CD4-positive, alpha-beta memory T cell (primary cell): Measurements from ENCODE around the gene DNAJC9. TPM values are rescaled to one million over a fixed set of nuclear protein-coding genes. Genes with fewer than 3 reads are reported as not detected.

Experiments used
- CTCF ChIA-PET: fragments of 350-600 bp; sonication (Branson Sonifier 250); formaldehyde crosslinking; loops from one replicate; lab custom pipeline; 2021; ENCODE audit warnings: inconsistent platforms; ENCODE audit not compliant: partially characterized antibody; lab: Charles Lee
- POLR2A ChIA-PET: fragments of 350-600 bp; sonication (Branson Sonifier 250); formaldehyde crosslinking; loops from one replicate; lab custom pipeline; 2021; ENCODE audit not compliant: partially characterized antibody; lab: Charles Lee
- DNase-seq, 5 donors: peaks; one replicate each; pipeline versions ENCODE4 v3.0.0 to v3.0.0-alpha.2; 2020 to 2022; ENCODE audit warnings: mixed read lengths in 1 of 5
- H3K27ac ChIP-seq: one replicate; pipeline ENCODE4 v1.7.0; 2013; ENCODE audit warnings: low read depth, low read length
- H3K27me3 ChIP-seq: 2 replicates; pipeline ENCODE4 v1.7.0; 2013; ENCODE audit warnings: mild to moderate bottlenecking, low read length, moderate library complexity; ENCODE audit not compliant: insufficient read depth
- H3K36me3 ChIP-seq: 2 replicates; pipeline ENCODE4 v1.7.0; 2013; ENCODE audit warnings: mild to moderate bottlenecking, low read length, moderate library complexity; ENCODE audit not compliant: insufficient read depth
- H3K4me1 ChIP-seq: 2 replicates; pipeline ENCODE4 v1.7.0; 2013; ENCODE audit warnings: mild to moderate bottlenecking, low read length, moderate library complexity; ENCODE audit not compliant: insufficient read depth
- H3K4me3 ChIP-seq, 2 donors: one replicate each; pipeline ENCODE4 v1.7.0; 2013; ENCODE audit warnings: low read length in 2 of 2, mild to moderate bottlenecking in 1 of 2
- H3K9me3 ChIP-seq, 2 donors: one replicate each; pipeline ENCODE4 v1.7.0; 2013; ENCODE audit warnings: low read length in 2 of 2, control low read depth in 1 of 2; ENCODE audit not compliant: control insufficient read depth in 1 of 2
- H3K27ac Mint-ChIP-seq, 7 donors: one replicate each; pipeline ENCODE4 v1.8.0; 2020 to 2021; ENCODE audit warnings: mixed read lengths in 7 of 7, mild to moderate bottlenecking in 6 of 7, inconsistent platforms in 3 of 7, moderate library complexity in 3 of 7
- H3K27me3 Mint-ChIP-seq, 2 donors: one replicate each; pipeline ENCODE4 v1.8.0; 2020 to 2021; ENCODE audit warnings: mixed read lengths in 2 of 2
- H3K36me3 Mint-ChIP-seq, 2 donors: one replicate each; pipeline ENCODE4 v1.8.0; 2020 to 2021; ENCODE audit warnings: mixed read lengths in 2 of 2, inconsistent platforms in 1 of 2, mild to moderate bottlenecking in 1 of 2
- H3K4me1 Mint-ChIP-seq, 4 donors: one replicate each; pipeline ENCODE4 v1.8.0; 2020 to 2021; ENCODE audit warnings: mixed read lengths in 4 of 4, mild to moderate bottlenecking in 1 of 4
- H3K4me3 Mint-ChIP-seq, 8 donors: one replicate each; pipeline ENCODE4 v1.8.0; 2020 to 2021; ENCODE audit warnings: mixed read lengths in 8 of 8, mild to moderate bottlenecking in 7 of 8, moderate library complexity in 6 of 8, inconsistent platforms in 3 of 8
- H3K9me3 Mint-ChIP-seq, 8 donors: one replicate each; pipeline ENCODE4 v1.8.0; 2020 to 2021; ENCODE audit warnings: mixed read lengths in 8 of 8, mild to moderate bottlenecking in 5 of 8, inconsistent platforms in 3 of 8, moderate library complexity in 1 of 8
- intact Hi-C: fragments of 100-400 bp; cut with micrococcal nuclease; formaldehyde crosslinking; loops from one replicate; pipeline ENCODE4 v1.15.1; 2023
- polyA plus RNA-seq, 2 donors: library from polyadenylated mRNA; unstranded; fragments of 300-500 nt; fragmentation: Illumina TruSeq; gene quantifications; one replicate each; pipeline ENCODE4 v1.2.3, GENCODE V29; 2021
- total RNA-seq, 2 experiments: library from RNA; stranded (reverse); gene quantifications; one replicate each; pipeline ENCODE4 v1.2.3, GENCODE V29; 2021

DNAJC9 gene
- 10 to 100 TPM; 31.6 to 31.7 TPM for total RNA-seq
- 10 to 100 TPM; 31.6 to 40.1 TPM for polyA plus RNA-seq

- POLR2A ChIA-PET, result interaction anchor here (0.6 to 2.8 kb wide), 16 partner anchors 9 to 950 kb away, joined by 3 to 15 read pairs (median 5); partner anchors contain the start of genes ANXA7, CFAP70, ECD and FAM149B1
- Mint-ChIP-seq H3K4me3 (peak within 1 kb of the TSS; percentile 96 to 99 (median 97)), H3K9me3 (no peaks in the 10 kb centered on the region), H3K36me3 (peaks cover 29 to 68% of the 10 kb centered on the region in 2 donors), H3K4me1 (peaks cover 35 to 74% (median 55%) of the 10 kb centered on the region in 4 donors), H3K27me3 (no peaks in the 10 kb centered on the region), H3K27ac (peak within 1 kb of the TSS; percentile 94 to 99 (median 98))
- peaks cover 25% of the 10 kb centered on the region for H3K36me3 ChIP-seq
- H3K4me3 ChIP-seq, result peak within 1 kb of the TSS; percentile 53 to 87
- H3K27me3 ChIP-seq, result no peaks in the 10 kb centered on the region
- DNase-seq, result peak; percentile 95 to 98 (median 96)
- H3K27ac ChIP-seq, result peak within 1 kb of the TSS; percentile 82
- peaks cover 50% of the 10 kb centered on the region for H3K4me1 ChIP-seq
- intact Hi-C loops, result loop anchor here (1.0 to 5.0 kb wide), 5 partner anchors 78 to 1580 kb away; partner anchors contain the start of genes ANXA7, ECD, FAM149B1 and KAT6B
- CTCF ChIA-PET, result interaction anchor here (0.9 to 1.7 kb wide), 3 partner anchors 13 to 248 kb away, joined by 3 to 4 read pairs (median 3); no protein-coding TSS in a partner anchor
- no peaks in the 10 kb centered on the region for H3K9me3 ChIP-seq
These were observed at the start of gene DNAJC9 for GRCh38 chr10:73246646-73247508. Gene DNAJC9, minus strand, starts transcription at chr10:73247255. Its CDS starts 66 bp downstream, at chr10:73247189.

GRCh38 chr10:73293461-73293860 lies 46.4 kb upstream of the DNAJC9 start:
- Histone ChIP-seq H3K9me3 (no peaks in the 10 kb centered on the region), H3K27me3 (no peaks in the 10 kb centered on the region), H3K27ac (no peak overlapping the region), H3K4me1 (peaks cover 6% of the 10 kb centered on the region), H3K36me3 (no peaks in the 10 kb centered on the region), H3K4me3 (no peak overlapping the region)
- Mint-ChIP-seq H3K27me3 (peaks cover 0 to 4% of the 10 kb centered on the region in 2 donors), H3K9me3 (peaks cover 0 to 14% (median 5%) of the 10 kb centered on the region in 8 donors), H3K4me3 (no peak overlapping the region), H3K27ac (no peak overlapping the region), H3K36me3 (peaks cover 6 to 31% of the 10 kb centered on the region in 2 donors), H3K4me1 (peaks cover 5 to 12% (median 7%) of the 10 kb centered on the region in 4 donors)
- no peak for DNase-seq
- ChIA-PET CTCF (no interaction called here), POLR2A (no interaction called here)
- intact Hi-C loops, result no loop called here

DNA sequence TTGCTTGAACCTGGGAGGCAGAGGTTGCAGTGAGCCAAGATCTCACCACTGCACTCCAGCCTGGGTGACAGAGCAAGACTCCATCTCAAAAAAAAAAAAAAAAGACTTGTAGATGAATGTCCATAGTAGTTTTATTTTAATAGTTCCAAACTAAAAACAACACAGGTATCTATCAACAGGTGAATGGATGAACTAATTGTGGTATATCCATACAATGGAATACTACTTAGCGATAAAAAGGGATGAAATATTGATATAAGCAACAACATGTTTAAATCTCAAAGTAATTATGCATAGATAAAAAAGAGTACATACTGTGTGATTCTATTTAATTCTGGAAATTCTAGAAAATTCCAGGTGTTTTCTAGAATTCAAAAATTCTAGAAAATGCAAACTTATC lies 42.9 kb upstream of the DNAJC9 start:
- intact Hi-C loops, result no loop called here
- POLR2A ChIA-PET, result no interaction called here
- Mint-ChIP-seq H3K27me3 (peaks cover 0 to 2% of the 10 kb centered on the region in 2 donors), H3K4me1 (no peaks in the 10 kb centered on the region), H3K9me3 (peaks cover 0 to 14% (median 5%) of the 10 kb centered on the region in 8 donors), H3K27ac (no peak overlapping the region), H3K36me3 (peaks cover 6 to 31% of the 10 kb centered on the region in 2 donors), H3K4me3 (no peak overlapping the region)
- Histone ChIP-seq H3K27me3 (no peaks in the 10 kb centered on the region), H3K9me3 (no peaks in the 10 kb centered on the region), H3K4me1 (no peaks in the 10 kb centered on the region), H3K27ac (no peak overlapping the region), H3K36me3 (no peaks in the 10 kb centered on the region), H3K4me3 (no peak overlapping the region)
- no peak for DNase-seq
- CTCF ChIA-PET, result no interaction called here

- DNase-seq, result no peak
- Histone ChIP-seq H3K4me1 (no peaks in the 10 kb centered on the region), H3K27ac (no peak overlapping the region), H3K36me3 (no peaks in the 10 kb centered on the region), H3K4me3 (no peak overlapping the region), H3K27me3 (no peaks in the 10 kb centered on the region), H3K9me3 (no peaks in the 10 kb centered on the region)
- H3K4me3 Mint-ChIP-seq, result no peak overlapping the region
- H3K4me1 Mint-ChIP-seq, result no peaks in the 10 kb centered on the region
- peaks cover 6 to 18% of the 10 kb centered on the region in 2 donors for H3K36me3 Mint-ChIP-seq
- peaks cover 0 to 14% (median 5%) of the 10 kb centered on the region in 8 donors for H3K9me3 Mint-ChIP-seq
- intact Hi-C loops, result no loop called here
- no peaks in the 10 kb centered on the region for H3K27me3 Mint-ChIP-seq
- CTCF ChIA-PET, result no interaction called here
- no peak overlapping the region for H3K27ac Mint-ChIP-seq
- POLR2A ChIA-PET, result no interaction called here
These were observed 40.4 kb upstream of the DNAJC9 start for GRCh38 chr10:73287441-73287840.

DNA sequence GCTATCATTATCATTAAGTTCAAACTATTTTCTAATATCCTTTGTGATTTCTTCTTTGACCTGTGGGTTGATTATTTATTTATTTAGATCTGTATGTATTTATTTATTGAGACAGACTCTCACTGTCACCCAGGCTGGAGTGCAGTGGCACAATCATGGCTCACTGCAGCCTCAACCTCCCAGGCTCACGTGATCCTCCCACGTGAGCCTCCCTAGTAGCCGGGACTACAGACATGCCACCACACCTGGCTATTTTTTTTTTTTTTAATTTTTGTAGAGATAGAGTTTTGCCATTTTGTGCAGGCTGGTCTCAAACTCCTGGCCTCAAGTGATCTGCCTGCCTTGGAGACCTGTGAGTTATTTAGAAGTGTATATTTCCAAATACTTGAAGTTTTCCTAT lies 34.0 kb upstream of the DNAJC9 start:
- ChIA-PET POLR2A (no interaction called here), CTCF (interaction anchor here (1.6 kb wide), 1 partner anchor 9 kb away, joined by 3 read pairs; no protein-coding TSS in a partner anchor)
- Mint-ChIP-seq H3K4me1 (no peaks in the 10 kb centered on the region), H3K4me3 (no peak overlapping the region), H3K9me3 (no peaks in the 10 kb centered on the region), H3K27me3 (peaks cover 0 to 5% of the 10 kb centered on the region in 2 donors), H3K27ac (peak overlapping the region in 1 of 7 donors; percentile 70), H3K36me3 (peaks cover 0 to 4% of the 10 kb centered on the region in 2 donors)
- no peaks in the 10 kb centered on the region for H3K4me1 ChIP-seq
- H3K9me3 ChIP-seq, result no peaks in the 10 kb centered on the region
- H3K27ac ChIP-seq, result no peak overlapping the region
- no peak overlapping the region for H3K4me3 ChIP-seq
- intact Hi-C loops, result no loop called here
- H3K36me3 ChIP-seq, result no peaks in the 10 kb centered on the region
- no peaks in the 10 kb centered on the region for H3K27me3 ChIP-seq
- no peak for DNase-seq

DNA sequence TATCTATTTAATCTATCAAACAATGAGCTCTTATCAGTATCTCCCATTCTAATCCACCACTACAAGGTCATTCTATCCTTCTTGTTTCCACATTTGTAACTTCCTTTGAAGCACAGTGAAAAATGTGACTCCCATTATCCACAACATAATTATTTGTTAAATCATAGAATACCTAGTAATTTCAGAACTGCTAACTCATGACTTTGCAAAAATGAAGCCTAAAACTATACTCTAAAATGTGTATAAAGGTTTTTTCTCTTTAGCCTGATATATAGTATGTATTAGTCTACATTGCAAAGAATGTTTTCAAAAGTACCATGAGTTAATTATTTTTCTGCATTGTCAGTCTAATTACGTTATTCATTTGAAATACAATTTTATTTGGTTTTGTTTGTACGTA lies 17.4 kb upstream of the DNAJC9 start:
- intact Hi-C loops, result loop anchor here (1.0 kb wide), 1 partner anchor 380 kb away; no protein-coding TSS in a partner anchor
- H3K36me3 Mint-ChIP-seq, result no peaks in the 10 kb centered on the region
- no peaks in the 10 kb centered on the region for H3K27me3 Mint-ChIP-seq
- no peak for DNase-seq
- H3K27ac Mint-ChIP-seq, result no peak overlapping the region
- H3K36me3 ChIP-seq, result no peaks in the 10 kb centered on the region
- no peaks in the 10 kb centered on the region for H3K27me3 ChIP-seq
- peaks cover 0 to 3% (median 0%) of the 10 kb centered on the region in 4 donors for H3K4me1 Mint-ChIP-seq
- POLR2A ChIA-PET, result no interaction called here
- H3K4me3 Mint-ChIP-seq, result no peak overlapping the region
- no peak overlapping the region for H3K27ac ChIP-seq
- H3K9me3 ChIP-seq, result no peaks in the 10 kb centered on the region
- H3K4me1 ChIP-seq, result no peaks in the 10 kb centered on the region
- CTCF ChIA-PET, result interaction anchor here (0.6 to 1.5 kb wide), 7 partner anchors 11 to 380 kb away, joined by 3 to 5 read pairs (median 3); partner anchors contain the start of gene MYOZ1
- H3K4me3 ChIP-seq, result no peak overlapping the region
- H3K9me3 Mint-ChIP-seq, result peaks cover 0 to 2% (median 0%) of the 10 kb centered on the region in 8 donors
